ENCODE results near the gene SEPTIN10. TPM values are rescaled to one million over a fixed set of nuclear protein-coding genes. Genes with fewer than 3 reads are reported as not detected.

Gene SEPTIN10
- total and polyA plus RNA-seq, 2 donors (not counting 1 experiment from before 2014, with no cell fraction given) = 0.28 TPM; not detected in 1

DNA sequence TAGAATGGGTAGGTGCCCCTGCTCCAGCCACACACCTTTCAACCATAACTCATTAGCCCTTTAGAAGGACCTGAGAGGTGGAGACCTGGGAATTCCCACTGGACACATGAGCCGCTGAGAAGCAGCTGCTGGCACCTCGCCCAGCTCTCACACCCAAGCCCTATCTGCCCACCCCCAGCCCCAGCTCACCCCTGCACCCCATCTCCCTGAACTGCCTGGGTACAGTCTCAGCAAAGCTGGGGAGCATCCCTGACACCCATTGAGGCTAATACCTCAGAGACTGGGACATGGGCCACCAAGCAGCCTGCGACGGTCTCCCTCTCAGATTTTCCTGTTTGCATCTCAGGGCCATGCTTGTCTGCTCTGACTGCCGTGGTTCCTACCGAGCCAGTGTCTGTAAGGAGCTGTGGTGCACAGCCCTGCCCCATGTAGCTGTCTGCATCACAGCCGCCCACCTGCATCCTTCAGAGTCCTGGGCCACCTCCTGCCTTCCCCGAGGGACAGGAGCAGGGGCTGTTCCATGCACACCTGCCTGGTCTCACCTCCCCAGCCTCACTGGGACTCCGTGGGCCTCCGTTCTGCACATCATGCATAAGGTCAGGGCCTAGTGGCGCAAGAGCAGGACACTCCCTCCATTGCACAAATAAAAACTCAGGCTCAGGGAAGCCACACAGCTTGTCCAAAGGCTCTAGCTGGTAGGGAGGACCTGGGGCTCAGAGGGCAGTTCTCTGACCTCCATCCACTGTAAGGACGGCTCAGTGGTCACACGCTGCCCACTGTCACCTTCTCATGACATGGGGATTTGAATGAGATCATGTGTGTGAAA is 90.0 kb downstream of the SEPTIN10 start:
- H3K9me3 ChIP-seq (ENCODE audit: control extremely low read depth in 1 of 3, control insufficient read depth in 2 of 3, insufficient read depth in 1 of 3, low read length in 2 of 3) = no peaks in the 10 kb centered on the region
- ChIA-PET CTCF (interaction anchor here (2.4 kb wide), 1 partner anchor 13 kb away, joined by 9 read pairs; no protein-coding TSS in a partner anchor), POLR2A (no interaction called here)
- H3K36me3 ChIP-seq (replicated peaks in 1 of 2; ENCODE audit: control extremely low read depth in 1 of 2, control insufficient read depth in 1 of 2, extremely low read depth in 1 of 2, insufficient read depth in 2 of 2, low read length in 1 of 2) = no peaks in the 10 kb centered on the region
- H3K9ac ChIP-seq (ENCODE audit: low read length) = no peak overlapping the region
- no peak overlapping the region for H3K4me2 ChIP-seq (replicated peaks; ENCODE audit: low read depth, low read length, poor library complexity, severe bottlenecking)
- H3K79me2 ChIP-seq (ENCODE audit: control insufficient read depth, insufficient read depth, low read length) = no peaks in the 10 kb centered on the region
- DNase-seq (no peak), ATAC-seq (ENCODE audit: low read depth) (no peak)
- TF ChIP-seq EZH2 (IDR thresholded peaks at IDR 0.05; ENCODE audit: borderline replicate concordance, insufficient read depth, low read depth, low read length, poor library complexity, severe bottlenecking) (no peak), CTCF (IDR thresholded peaks at IDR 0.05) (no peak)
- no peak overlapping the region for H3K4me3 ChIP-seq (ENCODE audit: control extremely low read depth in 1 of 5, extremely low read depth in 1 of 5, insufficient read depth in 1 of 5, low read depth in 2 of 5, low read length in 4 of 5)
- Mint-ChIP-seq H3K27ac (no peak overlapping the region), H3K9me3 (ENCODE audit: insufficient read depth) (no peaks in the 10 kb centered on the region), H3K4me3 (no peak overlapping the region), H3K4me1 (no peaks in the 10 kb centered on the region), H3K27me3 (no peaks in the 10 kb centered on the region)
- WGBS (ENCODE audit: insufficient coverage) = 74% methylated on average over 10 of the region's 13 CpGs
- no peaks in the 10 kb centered on the region for H3K27me3 ChIP-seq (replicated peaks in 1 of 4; ENCODE audit: control extremely low read depth in 1 of 4, control insufficient read depth in 3 of 4, insufficient read depth in 4 of 4, low read length in 3 of 4)
- no peaks in the 10 kb centered on the region for H4K20me1 ChIP-seq (ENCODE audit: control insufficient read depth, insufficient read depth, low read length, poor library complexity, severe bottlenecking)
- H3K27ac ChIP-seq (ENCODE audit: low read length in 2 of 2) = no peak overlapping the region
- no peak overlapping the region for H2AFZ ChIP-seq (ENCODE audit: insufficient read depth, low read depth, low read length, poor library complexity, severe bottlenecking)
- intact Hi-C loops (cut with micrococcal nuclease) = no loop called here
- no peaks in the 10 kb centered on the region for H3K4me1 ChIP-seq (ENCODE audit: control insufficient read depth in 2 of 2, insufficient read depth in 2 of 2, low read length in 2 of 2)

- no peaks in the 10 kb centered on the region for H3K4me1 Mint-ChIP-seq
- no peak overlapping the region for H3K4me3 Mint-ChIP-seq
- no peak for TF ChIP-seq EZH2 (IDR thresholded peaks at IDR 0.05; ENCODE audit: borderline replicate concordance, insufficient read depth, low read depth, low read length, poor library complexity, severe bottlenecking)
- TF ChIP-seq CTCF (IDR thresholded peaks at IDR 0.05) = no peak
- H3K27me3 ChIP-seq (replicated peaks in 1 of 4; ENCODE audit: control extremely low read depth in 1 of 4, control insufficient read depth in 3 of 4, insufficient read depth in 4 of 4, low read length in 3 of 4) = no peaks in the 10 kb centered on the region
- H3K4me3 ChIP-seq (ENCODE audit: control extremely low read depth in 1 of 5, extremely low read depth in 1 of 5, insufficient read depth in 1 of 5, low read depth in 2 of 5, low read length in 4 of 5) = no peak overlapping the region
- WGBS (ENCODE audit: insufficient coverage) = 88% methylated on average over 3 of the region's 6 CpGs
- H3K27ac Mint-ChIP-seq = no peak overlapping the region
- POLR2A ChIA-PET = no interaction called here
- H2AFZ ChIP-seq (ENCODE audit: insufficient read depth, low read depth, low read length, poor library complexity, severe bottlenecking) = no peak overlapping the region
- H3K9me3 ChIP-seq (ENCODE audit: control extremely low read depth in 1 of 3, control insufficient read depth in 2 of 3, insufficient read depth in 1 of 3, low read length in 2 of 3) = no peaks in the 10 kb centered on the region
- CTCF ChIA-PET = interaction anchor here (2.4 kb wide), 1 partner anchor 12 kb away, joined by 9 read pairs; no protein-coding TSS in a partner anchor
- H4K20me1 ChIP-seq (ENCODE audit: control insufficient read depth, insufficient read depth, low read length, poor library complexity, severe bottlenecking) = no peaks in the 10 kb centered on the region
- no peak overlapping the region for H3K27ac ChIP-seq (ENCODE audit: low read length in 2 of 2)
- ATAC-seq (ENCODE audit: low read depth) (no peak), DNase-seq (no peak)
- H3K4me2 ChIP-seq (replicated peaks; ENCODE audit: low read depth, low read length, poor library complexity, severe bottlenecking) = no peak overlapping the region
- no peaks in the 10 kb centered on the region for H3K27me3 Mint-ChIP-seq
- H3K79me2 ChIP-seq (ENCODE audit: control insufficient read depth, insufficient read depth, low read length) = no peaks in the 10 kb centered on the region
- intact Hi-C loops (cut with micrococcal nuclease) = no loop called here
- H3K36me3 ChIP-seq (replicated peaks in 1 of 2; ENCODE audit: control extremely low read depth in 1 of 2, control insufficient read depth in 1 of 2, extremely low read depth in 1 of 2, insufficient read depth in 2 of 2, low read length in 1 of 2) = no peaks in the 10 kb centered on the region
- no peaks in the 10 kb centered on the region for H3K9me3 Mint-ChIP-seq (ENCODE audit: insufficient read depth)
- no peaks in the 10 kb centered on the region for H3K4me1 ChIP-seq (ENCODE audit: control insufficient read depth in 2 of 2, insufficient read depth in 2 of 2, low read length in 2 of 2)
- H3K9ac ChIP-seq (ENCODE audit: low read length) = no peak overlapping the region
Observed at GRCh38 chr2:109523121-109523520, 90.6 kb downstream of the SEPTIN10 start.
